GM21526 (cell line): ENCODE results near the gene RASD2.
"Not testable (repeated sequence)": the region's sequence is repeated elsewhere in the genome, so short reads cannot be mapped to it uniquely, and the experiment has no call there.

Experiments
- ATAC-seq: cut with Tn5 transposase; IDR thresholded peaks from one replicate; pipeline ENCODE4 v1.9.1; 2021; ENCODE audit warnings: moderate library complexity; ENCODE audit not compliant: unreplicated experiment, low FRiP score

The RASD2 gene

GRCh38 chr22:35540595-35541253 is at the start of gene RASD2:
TSS of gene RASD2 (plus strand) at chr22:35540831. CDS start at chr22:35546810, 5,979 bp downstream.
- peak; percentile 7 for ATAC-seq

- ATAC-seq: not testable (repeated sequence)
Observed at GRCh38 chr22:35491061-35491907, 49.3 kb upstream of the RASD2 start.

GRCh38 chr22:35491908-35492380 is 48.7 kb upstream of the RASD2 start:
- ATAC-seq: no peak

GRCh38 chr22:35493074-35493473 is 47.6 kb upstream of the RASD2 start:
- no peak for ATAC-seq

GRCh38 chr22:35495711-35496110 is 44.9 kb upstream of the RASD2 start:
- not testable (repeated sequence) for ATAC-seq

- ATAC-seq: no peak
Observed at GRCh38 chr22:35496768-35497312, 43.8 kb upstream of the RASD2 start.

GRCh38 chr22:35498026-35498800 is 42.4 kb upstream of the RASD2 start:
- ATAC-seq: no peak

GRCh38 chr22:35502836-35503235 is 37.8 kb upstream of the RASD2 start:
- ATAC-seq: no peak

- no peak for ATAC-seq
Observed at GRCh38 chr22:35505399-35506258, 35.0 kb upstream of the RASD2 start.

- no peak for ATAC-seq
Observed at GRCh38 chr22:35506259-35506570, 34.4 kb upstream of the RASD2 start.

GRCh38 chr22:35507851-35508250 is 32.8 kb upstream of the RASD2 start:
- not testable (repeated sequence) for ATAC-seq

- no peak for ATAC-seq
Observed at GRCh38 chr22:35509451-35509850, 31.2 kb upstream of the RASD2 start.

GRCh38 chr22:35509960-35510359 is 30.7 kb upstream of the RASD2 start:
- no peak for ATAC-seq

- ATAC-seq: no peak
Observed at GRCh38 chr22:35510481-35510934, 30.1 kb upstream of the RASD2 start.

GRCh38 chr22:35510951-35511350 is 29.7 kb upstream of the RASD2 start:
- ATAC-seq: no peak

GRCh38 chr22:35514366-35514765 is 26.3 kb upstream of the RASD2 start:
- ATAC-seq: no peak

- not testable (repeated sequence) for ATAC-seq
Observed at GRCh38 chr22:35515952-35516351, 24.7 kb upstream of the RASD2 start.

GRCh38 chr22:35516723-35517122 is 23.9 kb upstream of the RASD2 start:
- no peak for ATAC-seq

- ATAC-seq: no peak
Observed at GRCh38 chr22:35517207-35517606, 23.4 kb upstream of the RASD2 start.
